ENCODE results near the gene COG5.

- no peak for TF ChIP-seq CTCF (conservative IDR thresholded peaks at IDR 0.05; ENCODE audit: low read depth, low read length)
- no peak for TF ChIP-seq POLR2A (IDR thresholded peaks at IDR 0.05; ENCODE audit: low read depth, low read length)
- TF ChIP-seq BHLHE40 (IDR thresholded peaks at IDR 0.05; ENCODE audit: low read depth, low read length) = no peak
- no peak for TF ChIP-seq RAD21 (IDR thresholded peaks at IDR 0.05; ENCODE audit: low read length)
- TF ChIP-seq CEBPB (IDR thresholded peaks at IDR 0.05; ENCODE audit: low read depth, low read length) = no peak
- TF ChIP-seq SMC3 (IDR thresholded peaks at IDR 0.05; ENCODE audit: low read depth, low read length) = no peak
- TF ChIP-seq USF2 (IDR thresholded peaks at IDR 0.05; ENCODE audit: low read depth, low read length) = no peak
- TF ChIP-seq MXI1 (IDR thresholded peaks at IDR 0.05; ENCODE audit: borderline replicate concordance, low read depth, low read length) = no peak
- no peak for TF ChIP-seq RFX5 (IDR thresholded peaks at IDR 0.05; ENCODE audit: low read depth, low read length)
- no peak for TF ChIP-seq ELK1 (IDR thresholded peaks at IDR 0.05; ENCODE audit: borderline replicate concordance, low read depth, low read length)
Observed at GRCh38 chr7:107173191-107173590, 390.5 kb downstream of the COG5 start.

Measured in IMR-90 (cell line).